Fibroblast of lung (primary cell): ENCODE measurements around the gene CCDC88C. TPM values are rescaled to one million over a fixed set of nuclear protein-coding genes. Genes with fewer than 3 reads are reported as not detected.

Experiments
- DNase-seq, 2 donors: peaks; one replicate each; pipeline versions ENCODE4 v3.0.0 to v3.0.0-alpha.2; 2010; ENCODE audit warnings: low read depth in 2 of 2
- H2AFZ ChIP-seq: 2 replicates; pipeline ENCODE4 v1.5.1; 2012; ENCODE audit warnings: low read length, control low read depth, inconsistent platforms
- H3K27ac ChIP-seq: 2 replicates; pipeline ENCODE4 v1.5.1; 2011; ENCODE audit warnings: low read length, control low read depth; ENCODE audit not compliant: insufficient read depth
- H3K27me3 ChIP-seq: 2 replicates; pipeline ENCODE4 v1.5.1; 2011; ENCODE audit warnings: mild to moderate bottlenecking, low read length; ENCODE audit not compliant: control insufficient read depth, insufficient read depth
- H3K36me3 ChIP-seq: 2 replicates; pipeline ENCODE4 v1.5.1; 2011; ENCODE audit warnings: low read length; ENCODE audit not compliant: control insufficient read depth, insufficient read depth
- H3K4me1 ChIP-seq: 2 replicates; pipeline ENCODE4 v1.5.1; 2011; ENCODE audit warnings: low read length; ENCODE audit not compliant: control insufficient read depth, insufficient read depth; ENCODE audit errors: extremely low read depth
- H3K4me2 ChIP-seq: 2 replicates; pipeline ENCODE4 v1.5.1; 2011; ENCODE audit warnings: low read length, control low read depth; ENCODE audit not compliant: insufficient read depth; ENCODE audit errors: extremely low read depth
- H3K4me3 ChIP-seq, 4 experiments: fragments of 200-600 bp in 1 of 4; sonication (generic) in 1 of 4; replicated peaks in 1 of 4; 2 replicates each; pipeline ENCODE4 v1.5.1; 2011 to 2016; ENCODE audit warnings: low read length in 4 of 4, low read depth in 3 of 4, mild to moderate bottlenecking in 3 of 4, control low read depth in 2 of 4, inconsistent platforms in 1 of 4, mixed read lengths in 1 of 4; ENCODE audit not compliant: insufficient read depth in 1 of 4; ENCODE audit errors: control extremely low read depth in 1 of 4
- H3K79me2 ChIP-seq: 2 replicates; pipeline ENCODE4 v1.5.1; 2012; ENCODE audit warnings: mild to moderate bottlenecking, low read length, inconsistent platforms; ENCODE audit not compliant: control insufficient read depth, insufficient read depth
- H3K9ac ChIP-seq: 2 replicates; pipeline ENCODE4 v1.5.1; 2011; ENCODE audit warnings: mild to moderate bottlenecking, low read length, control low read depth; ENCODE audit not compliant: insufficient read depth
- H3K9me3 ChIP-seq: 2 replicates; pipeline ENCODE4 v1.5.1; 2012; ENCODE audit warnings: low read depth, low read length; ENCODE audit not compliant: control insufficient read depth, insufficient read depth
- H4K20me1 ChIP-seq: 2 replicates; pipeline ENCODE4 v1.5.1; 2011; ENCODE audit warnings: low read length; ENCODE audit not compliant: control insufficient read depth, insufficient read depth; ENCODE audit errors: extremely low read depth
- EZH2 ChIP-seq: IDR thresholded peaks from 2 replicates; pipeline ENCODE4 v1.5.1; 2012; ENCODE audit warnings: low read length, control low read depth, mild to moderate bottlenecking; ENCODE audit errors: missing control alignments
- polyA plus RNA-seq, 2 donors: library from polyadenylated mRNA; depleted of rRNA in 1 of 2; stranded (reverse) in 1 of 2; unstranded in 1 of 2; fragments of >200 nt; gene quantifications; 2 replicates each; pipeline ENCODE4 v1.2.1, GENCODE V29; 2011 to 2012; ENCODE audit warnings: missing spikeins in 1 of 2
- total RNA-seq: library from RNA; depleted of rRNA; stranded (reverse); fragments of >200 nt; gene quantifications from 2 replicates; pipeline ENCODE4 v1.2.1, GENCODE V29; 2014
- TF ChIP-seq, protein P1 (sequence below), 2 donors: IDR thresholded peaks in 1 of 2; conservative IDR thresholded peaks in 1 of 2; 1 replicate in 1 of 2; 2 replicates in 1 of 2; pipeline ENCODE4 v1.5.1; 2011 to 2012; ENCODE audit warnings: low read length in 2 of 2, control low read depth in 1 of 2, inconsistent platforms in 1 of 2, low read depth in 1 of 2, mild to moderate bottlenecking in 1 of 2

Gene CCDC88C
- total and polyA plus RNA-seq, 2 donors (not counting 1 experiment from before 2014, with no cell fraction given): 0.02 to 0.17 TPM

DNA sequence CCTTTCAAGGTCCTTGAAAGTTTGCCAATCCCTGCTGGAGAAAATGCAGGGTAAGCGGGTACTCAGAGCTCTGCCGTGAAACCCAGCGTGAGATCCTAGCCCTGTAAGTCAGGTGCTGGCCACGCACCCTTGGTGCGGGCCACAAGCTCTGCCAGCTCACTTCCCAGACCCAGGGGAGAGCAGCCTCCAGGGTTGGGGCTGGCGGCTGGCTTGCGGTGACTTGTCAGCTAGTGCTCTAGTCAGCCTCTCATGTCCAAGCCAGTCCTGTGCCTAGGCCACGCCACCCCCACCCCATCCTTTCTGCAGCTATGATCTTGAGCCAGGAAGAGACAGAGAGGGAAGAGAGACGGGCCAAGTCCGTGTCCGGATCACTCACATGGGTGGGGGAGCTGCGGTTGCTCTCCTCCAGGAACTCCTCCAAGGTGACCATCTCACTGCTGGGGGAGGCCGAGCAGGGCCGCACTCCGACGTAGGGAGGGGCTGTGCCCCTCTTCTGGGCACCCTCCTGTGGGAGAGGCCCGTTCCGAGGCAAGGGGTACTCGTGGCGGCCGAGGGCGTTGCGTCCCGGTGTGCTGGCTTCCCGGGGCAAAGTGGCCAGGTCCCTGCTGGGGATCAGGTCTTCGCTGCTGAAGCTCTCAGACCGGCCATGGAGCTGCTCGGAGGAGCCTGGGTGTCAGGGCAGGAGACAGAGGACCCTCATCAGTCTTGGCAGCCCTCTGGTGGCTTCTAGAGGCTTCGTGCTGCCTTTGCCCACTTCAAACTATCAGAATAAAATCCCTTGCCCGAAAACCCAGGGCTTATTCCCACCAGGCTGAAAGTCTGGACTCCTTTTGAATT is 139.9 kb downstream of the CCDC88C start:
- no peak overlapping the region for H3K4me3 ChIP-seq
- no peak for TF ChIP-seq EZH2
- TF ChIP-seq, protein P1, sequence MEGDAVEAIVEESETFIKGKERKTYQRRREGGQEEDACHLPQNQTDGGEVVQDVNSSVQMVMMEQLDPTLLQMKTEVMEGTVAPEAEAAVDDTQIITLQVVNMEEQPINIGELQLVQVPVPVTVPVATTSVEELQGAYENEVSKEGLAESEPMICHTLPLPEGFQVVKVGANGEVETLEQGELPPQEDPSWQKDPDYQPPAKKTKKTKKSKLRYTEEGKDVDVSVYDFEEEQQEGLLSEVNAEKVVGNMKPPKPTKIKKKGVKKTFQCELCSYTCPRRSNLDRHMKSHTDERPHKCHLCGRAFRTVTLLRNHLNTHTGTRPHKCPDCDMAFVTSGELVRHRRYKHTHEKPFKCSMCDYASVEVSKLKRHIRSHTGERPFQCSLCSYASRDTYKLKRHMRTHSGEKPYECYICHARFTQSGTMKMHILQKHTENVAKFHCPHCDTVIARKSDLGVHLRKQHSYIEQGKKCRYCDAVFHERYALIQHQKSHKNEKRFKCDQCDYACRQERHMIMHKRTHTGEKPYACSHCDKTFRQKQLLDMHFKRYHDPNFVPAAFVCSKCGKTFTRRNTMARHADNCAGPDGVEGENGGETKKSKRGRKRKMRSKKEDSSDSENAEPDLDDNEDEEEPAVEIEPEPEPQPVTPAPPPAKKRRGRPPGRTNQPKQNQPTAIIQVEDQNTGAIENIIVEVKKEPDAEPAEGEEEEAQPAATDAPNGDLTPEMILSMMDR (conservative IDR thresholded peaks at IDR 0.05 in 1 of 2, IDR thresholded peaks at IDR 0.05 in 1 of 2; ENCODE audit: low read depth in 1 of 2, low read length in 2 of 2): no peak
- H3K79me2 ChIP-seq: no peaks in the 10 kb centered on the region
- no peaks in the 10 kb centered on the region for H3K27me3 ChIP-seq
- H4K20me1 ChIP-seq: no peaks in the 10 kb centered on the region
- no peak overlapping the region for H3K27ac ChIP-seq
- H2AFZ ChIP-seq: no peak overlapping the region
- no peaks in the 10 kb centered on the region for H3K9me3 ChIP-seq
- H3K9ac ChIP-seq: no peak overlapping the region
- no peak overlapping the region for H3K4me2 ChIP-seq
- no peaks in the 10 kb centered on the region for H3K4me1 ChIP-seq
- DNase-seq: no peak
- no peaks in the 10 kb centered on the region for H3K36me3 ChIP-seq

DNA sequence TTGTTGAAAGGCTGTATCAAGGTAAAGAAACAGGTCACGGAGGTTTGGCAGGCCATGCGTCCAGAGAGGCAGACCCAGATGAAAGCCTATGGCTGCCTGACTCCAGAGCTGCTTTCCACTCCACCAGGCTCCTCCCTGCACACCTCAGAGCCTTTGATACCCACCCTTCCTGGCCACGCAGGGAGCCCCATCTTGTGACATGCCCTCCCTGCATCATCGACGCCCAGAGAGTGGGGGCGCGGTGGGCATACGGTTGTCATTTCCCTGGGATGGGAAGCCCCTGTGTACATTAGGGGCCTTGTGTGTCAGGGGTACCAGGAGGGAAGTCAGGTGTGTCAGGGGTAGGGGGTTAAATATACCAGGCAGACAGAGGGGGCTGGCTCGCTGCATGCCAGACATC is 142.8 kb downstream of the CCDC88C start:
- Histone ChIP-seq H2AFZ (no peak overlapping the region), H3K27me3 (no peaks in the 10 kb centered on the region), H3K4me1 (peaks cover under 1% of the 10 kb centered on the region), H4K20me1 (no peaks in the 10 kb centered on the region), H3K36me3 (no peaks in the 10 kb centered on the region), H3K4me2 (no peak overlapping the region), H3K27ac (no peak overlapping the region), H3K9ac (no peak overlapping the region), H3K4me3 (no peak overlapping the region), H3K79me2 (no peaks in the 10 kb centered on the region), H3K9me3 (no peaks in the 10 kb centered on the region)
- DNase-seq: no peak
- TF ChIP-seq, protein P1 (conservative IDR thresholded peaks at IDR 0.05 in 1 of 2, IDR thresholded peaks at IDR 0.05 in 1 of 2; ENCODE audit: low read depth in 1 of 2, low read length in 2 of 2): no peak
- no peak for TF ChIP-seq EZH2

DNA sequence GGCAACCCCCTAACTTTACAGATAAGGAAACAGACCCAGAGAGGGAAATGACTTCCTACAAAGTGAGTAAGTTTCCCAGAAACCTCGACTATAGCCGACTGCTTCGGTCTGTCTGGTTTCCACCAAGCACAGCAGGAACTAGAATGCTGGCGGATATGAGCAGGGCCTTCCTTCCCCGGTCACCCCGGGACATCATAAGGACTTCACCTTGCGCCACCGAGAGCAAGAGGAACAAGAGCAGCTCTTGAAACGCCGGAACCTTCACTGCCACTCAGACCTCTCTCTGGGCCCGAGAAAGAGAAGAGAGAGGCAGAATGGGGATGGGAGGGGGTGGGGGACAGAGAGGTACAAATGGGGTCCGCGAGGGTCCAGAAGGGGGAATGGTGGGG is 143.7 kb downstream of the CCDC88C start:
- TF ChIP-seq EZH2: no peak
- TF ChIP-seq, protein P1 (conservative IDR thresholded peaks at IDR 0.05 in 1 of 2, IDR thresholded peaks at IDR 0.05 in 1 of 2; ENCODE audit: low read depth in 1 of 2, low read length in 2 of 2): no peak
- Histone ChIP-seq H3K9me3 (no peaks in the 10 kb centered on the region), H2AFZ (no peak overlapping the region), H4K20me1 (no peaks in the 10 kb centered on the region), H3K79me2 (no peaks in the 10 kb centered on the region), H3K27ac (no peak overlapping the region), H3K4me1 (peaks cover 6% of the 10 kb centered on the region), H3K36me3 (no peaks in the 10 kb centered on the region), H3K27me3 (no peaks in the 10 kb centered on the region), H3K4me2 (no peak overlapping the region), H3K9ac (no peak overlapping the region), H3K4me3 (no peak overlapping the region)
- DNase-seq: no peak
